NB4 (cell line): ENCODE results near the gene PIP5K1B.

Experiments
- MYC ChIP-seq: IDR thresholded peaks from 2 replicates; pipeline ENCODE4 v1.6.1; 2011; ENCODE audit warnings: low read depth, low read length
- POLR2A ChIP-seq: IDR thresholded peaks from 2 replicates; pipeline ENCODE4 v1.6.1; 2011; ENCODE audit warnings: mild to moderate bottlenecking; ENCODE audit not compliant: insufficient read length; ENCODE audit errors: extremely low read depth
- TF ChIP-seq, protein P1 (sequence below): IDR thresholded peaks from one replicate; pipeline ENCODE4 v1.5.1; 2012; ENCODE audit warnings: low read depth, low read length
- TF ChIP-seq, protein P2 (sequence below): IDR thresholded peaks from 2 replicates; pipeline ENCODE4 v1.6.1; 2011; ENCODE audit warnings: low read depth, low read length

GRCh38 chr9:68896486-68896885 is 191.4 kb downstream of the PIP5K1B start:
- TF ChIP-seq, protein P1, sequence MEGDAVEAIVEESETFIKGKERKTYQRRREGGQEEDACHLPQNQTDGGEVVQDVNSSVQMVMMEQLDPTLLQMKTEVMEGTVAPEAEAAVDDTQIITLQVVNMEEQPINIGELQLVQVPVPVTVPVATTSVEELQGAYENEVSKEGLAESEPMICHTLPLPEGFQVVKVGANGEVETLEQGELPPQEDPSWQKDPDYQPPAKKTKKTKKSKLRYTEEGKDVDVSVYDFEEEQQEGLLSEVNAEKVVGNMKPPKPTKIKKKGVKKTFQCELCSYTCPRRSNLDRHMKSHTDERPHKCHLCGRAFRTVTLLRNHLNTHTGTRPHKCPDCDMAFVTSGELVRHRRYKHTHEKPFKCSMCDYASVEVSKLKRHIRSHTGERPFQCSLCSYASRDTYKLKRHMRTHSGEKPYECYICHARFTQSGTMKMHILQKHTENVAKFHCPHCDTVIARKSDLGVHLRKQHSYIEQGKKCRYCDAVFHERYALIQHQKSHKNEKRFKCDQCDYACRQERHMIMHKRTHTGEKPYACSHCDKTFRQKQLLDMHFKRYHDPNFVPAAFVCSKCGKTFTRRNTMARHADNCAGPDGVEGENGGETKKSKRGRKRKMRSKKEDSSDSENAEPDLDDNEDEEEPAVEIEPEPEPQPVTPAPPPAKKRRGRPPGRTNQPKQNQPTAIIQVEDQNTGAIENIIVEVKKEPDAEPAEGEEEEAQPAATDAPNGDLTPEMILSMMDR: no peak
- TF ChIP-seq, protein P2, sequence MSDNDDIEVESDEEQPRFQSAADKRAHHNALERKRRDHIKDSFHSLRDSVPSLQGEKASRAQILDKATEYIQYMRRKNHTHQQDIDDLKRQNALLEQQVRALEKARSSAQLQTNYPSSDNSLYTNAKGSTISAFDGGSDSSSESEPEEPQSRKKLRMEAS: no peak
- TF ChIP-seq POLR2A: no peak
- TF ChIP-seq MYC: no peak
